ENCODE data around the gene SPOCK1.

Gene SPOCK1

DNA sequence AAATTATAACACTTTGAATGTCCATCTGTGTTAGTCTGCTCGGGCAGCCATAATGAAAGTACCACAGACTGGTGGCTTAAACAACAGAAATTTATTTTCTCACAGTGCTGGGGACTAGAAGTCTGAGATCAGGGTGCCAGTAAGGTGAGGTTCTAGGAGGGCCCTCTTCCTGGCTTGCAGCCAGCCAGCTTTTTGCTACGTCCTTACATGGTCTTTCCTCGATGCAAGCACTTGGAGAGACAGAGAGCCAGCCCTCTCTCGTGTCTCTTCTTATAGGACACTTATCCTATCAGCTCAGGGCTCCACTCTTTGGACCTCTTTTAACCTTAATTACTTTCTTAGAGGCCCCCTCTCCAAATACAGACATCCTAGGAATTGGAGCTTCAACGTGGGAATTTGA, 351.8 kb downstream of the SPOCK1 start:
- DNase-seq (ENCODE audit: low spot score), result no peak

DNA sequence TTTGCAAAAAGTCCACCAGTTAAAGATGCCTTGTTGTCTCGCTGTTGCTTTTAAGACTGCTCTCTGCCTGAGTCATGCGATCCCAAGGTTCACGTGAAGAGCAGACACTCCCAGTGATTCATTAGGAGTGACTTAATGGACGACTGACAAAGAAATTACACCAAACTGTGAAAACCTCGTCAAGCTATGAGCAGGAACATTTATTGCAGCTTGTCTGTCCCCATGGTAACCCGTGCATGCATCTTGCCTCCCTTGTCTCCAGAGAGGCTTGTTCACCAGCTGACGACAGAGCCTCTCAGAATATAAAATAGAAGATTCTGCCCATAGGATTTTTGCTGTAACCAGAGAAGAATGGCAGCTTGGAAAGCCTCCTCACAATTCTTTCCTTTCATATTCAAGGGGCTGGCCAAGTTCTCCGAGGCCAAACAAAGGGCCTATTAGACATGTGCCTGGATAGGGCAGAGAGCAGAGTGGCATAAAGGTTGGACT, 352.7 kb downstream of the SPOCK1 start:
- DNase-seq (ENCODE audit: low spot score), result peak; percentile 67

DNA sequence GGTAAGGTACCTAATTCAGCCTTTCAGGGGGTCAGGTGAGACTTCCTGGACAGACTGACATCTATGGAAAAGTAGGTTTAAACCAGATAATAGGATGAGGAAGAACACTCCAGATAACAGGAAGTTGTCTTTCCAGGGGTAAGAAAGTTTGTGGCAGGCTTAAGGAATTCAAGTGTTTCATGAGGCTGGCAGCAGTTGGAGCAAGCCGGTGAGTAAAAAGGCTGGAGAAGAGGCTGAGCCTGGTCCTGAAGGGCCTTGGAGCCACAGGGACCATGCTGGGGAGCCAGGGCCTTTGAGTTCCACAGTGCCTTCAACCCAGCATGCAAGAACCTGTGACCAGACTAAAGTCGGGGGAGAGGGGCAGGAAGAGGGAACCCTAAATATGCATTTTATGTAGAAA, 353.4 kb downstream of the SPOCK1 start:
- no peak for DNase-seq (ENCODE audit: low spot score)

DNA sequence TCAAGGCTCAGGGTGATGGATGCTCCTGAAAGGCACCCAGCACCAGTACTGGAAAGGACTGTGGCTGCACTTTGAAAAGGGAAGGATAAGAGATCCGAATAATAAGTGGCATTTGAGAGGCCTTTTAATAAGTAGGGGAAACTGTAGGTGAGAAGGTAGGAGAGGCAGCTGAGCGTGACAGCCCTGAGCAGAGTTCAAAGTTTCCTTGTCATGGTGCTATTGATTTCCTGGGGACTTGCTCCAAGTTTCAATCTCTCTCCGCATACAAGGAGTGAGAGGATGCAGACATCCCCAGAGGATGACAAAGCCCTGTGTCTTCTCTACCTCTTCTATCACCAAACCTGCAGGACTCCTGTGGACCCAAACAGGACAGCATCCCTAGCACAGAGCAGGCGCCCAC, 354.5 kb downstream of the SPOCK1 start:
- no peak for DNase-seq (ENCODE audit: low spot score)

DNA sequence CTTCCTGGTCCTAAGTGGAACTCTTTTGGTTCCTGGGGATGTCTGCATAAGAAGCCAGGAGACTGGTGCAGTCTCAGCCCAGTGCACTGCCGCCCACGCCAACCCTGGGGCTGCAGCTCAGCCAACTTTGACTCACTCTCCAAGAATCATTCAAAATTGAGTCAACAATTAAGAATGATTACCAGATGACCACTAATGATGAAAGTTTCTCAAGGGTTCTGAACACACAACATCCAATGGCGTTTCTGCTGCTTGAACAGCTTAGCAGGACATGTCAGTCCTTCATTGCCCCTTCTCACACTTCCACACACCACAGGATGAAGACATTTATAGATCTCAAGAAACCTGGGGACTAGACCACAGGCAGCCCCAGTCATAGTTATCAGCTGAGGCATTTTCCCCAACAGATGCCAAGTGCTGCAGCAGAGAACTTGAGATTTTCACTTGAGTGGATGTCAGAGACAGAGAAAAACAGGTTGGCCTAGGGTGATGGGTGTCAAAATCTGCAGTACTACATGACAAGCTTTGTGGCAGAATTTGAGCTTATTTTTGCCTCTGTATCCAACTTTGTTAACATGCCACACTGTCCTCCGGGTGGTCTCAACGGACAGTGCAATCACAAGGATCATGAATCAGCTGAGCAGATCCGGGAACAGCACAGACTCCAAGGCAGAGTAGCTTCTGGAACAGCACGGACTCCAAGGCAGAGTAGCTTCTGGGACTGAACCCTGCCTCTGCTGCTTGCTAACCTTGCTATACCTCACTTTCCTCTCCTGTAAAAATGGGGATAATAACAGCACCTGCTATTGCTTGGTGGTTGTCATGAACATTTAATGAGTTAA, 356.1 kb downstream of the SPOCK1 start:
- DNase-seq (ENCODE audit: low spot score), result no peak

DNA sequence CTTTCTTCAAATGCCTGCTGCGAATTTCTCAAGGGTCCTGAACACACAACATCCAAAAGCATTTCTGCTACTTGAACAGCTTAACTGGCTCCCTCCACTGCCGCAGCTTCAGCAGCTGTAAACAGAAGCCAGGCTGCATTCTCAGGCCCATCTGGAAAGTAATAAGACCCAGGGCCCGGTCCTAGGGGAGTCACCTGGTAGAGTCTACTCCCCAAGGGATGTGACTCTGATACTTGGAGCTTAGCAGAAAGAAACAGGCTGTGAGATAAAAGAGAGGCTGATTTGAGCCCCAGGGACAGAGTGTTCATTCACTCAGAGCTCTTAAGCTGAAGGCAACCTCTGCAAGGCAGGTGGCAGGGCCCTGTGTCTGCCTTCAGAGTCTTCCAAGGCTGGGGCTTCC, 356.8 kb downstream of the SPOCK1 start:
- DNase-seq (ENCODE audit: low spot score), result no peak

DNA sequence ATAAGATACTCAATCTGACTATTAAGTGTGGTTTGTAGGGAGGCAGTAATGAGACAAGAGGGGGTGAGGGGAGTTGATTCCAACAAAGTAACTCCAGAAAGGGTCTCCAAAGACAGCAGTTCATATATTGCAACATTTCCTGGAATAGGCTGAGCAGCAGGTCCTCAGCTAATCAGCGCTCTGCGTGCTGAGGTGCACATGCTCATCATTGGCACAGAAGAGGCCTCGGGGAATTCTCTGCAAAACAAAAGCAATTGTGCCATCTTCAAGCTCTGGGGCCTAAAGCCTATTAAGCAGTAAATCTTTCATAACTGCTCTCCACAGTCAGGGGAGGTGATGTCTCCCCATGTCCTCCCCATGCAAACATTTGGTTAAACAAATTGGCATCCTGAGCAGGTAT, 357.3 kb downstream of the SPOCK1 start:
- DNase-seq (ENCODE audit: low spot score), result no peak

DNA sequence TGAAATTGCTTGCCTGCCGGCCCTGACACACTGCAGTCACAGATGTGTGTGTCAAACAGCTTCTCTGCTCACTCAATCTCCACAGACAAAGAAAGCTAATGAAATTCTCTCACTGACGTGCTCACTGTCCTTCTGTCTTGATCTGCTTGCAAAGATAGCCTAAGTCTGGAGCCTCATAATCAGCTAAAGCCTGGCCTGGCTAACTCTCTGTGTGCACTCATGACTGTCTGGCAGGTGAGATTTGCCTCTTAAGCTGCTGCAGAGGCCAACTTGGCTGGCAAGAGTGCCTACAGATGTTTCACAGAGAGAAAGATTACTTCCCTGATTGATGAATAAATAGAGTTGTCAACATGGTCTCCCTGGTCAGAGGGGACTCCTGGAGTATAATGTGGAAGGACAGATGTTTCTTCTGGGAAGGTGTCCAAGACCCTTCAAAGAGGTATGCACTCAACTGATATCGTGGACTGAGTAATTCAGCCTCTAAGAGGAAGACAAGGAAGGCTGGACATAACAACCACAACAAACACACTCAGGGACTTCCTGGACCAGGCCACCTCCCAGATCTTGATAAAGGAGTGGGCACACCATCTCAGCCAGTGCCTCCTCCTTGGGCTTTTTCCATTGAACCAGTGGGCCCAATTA, 362.0 kb downstream of the SPOCK1 start:
- DNase-seq (ENCODE audit: low spot score), result no peak

DNA sequence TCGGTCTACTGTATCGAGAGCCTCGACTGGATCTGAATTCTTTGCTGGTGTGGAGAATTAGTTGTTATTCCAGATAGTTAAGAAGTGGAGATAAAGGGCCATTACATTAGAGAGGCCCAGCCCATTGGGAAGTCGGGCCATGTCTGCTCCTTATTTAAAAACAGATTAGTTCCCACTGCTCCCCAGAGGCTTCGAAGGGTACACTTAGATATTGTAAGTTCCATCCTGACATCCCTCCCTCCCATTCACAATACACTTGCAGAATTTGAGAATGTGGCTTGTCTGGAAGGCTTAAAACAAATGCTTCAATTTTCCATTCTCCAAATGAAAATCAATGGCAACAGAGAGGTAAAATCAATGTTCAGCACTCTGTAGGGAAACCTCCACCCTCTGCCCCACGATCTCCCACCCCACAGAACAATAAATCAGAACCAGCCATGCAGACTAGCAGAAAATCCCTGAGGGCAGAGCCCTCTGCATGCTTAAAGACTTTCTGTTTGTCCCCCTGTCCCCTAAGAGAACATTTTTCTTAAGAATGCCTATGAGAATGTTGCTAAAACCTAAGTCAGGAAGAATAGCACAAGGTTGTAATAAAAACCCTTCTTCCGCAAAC, 364.1 kb downstream of the SPOCK1 start:
- DNase-seq (ENCODE audit: low spot score), result no peak

DNA sequence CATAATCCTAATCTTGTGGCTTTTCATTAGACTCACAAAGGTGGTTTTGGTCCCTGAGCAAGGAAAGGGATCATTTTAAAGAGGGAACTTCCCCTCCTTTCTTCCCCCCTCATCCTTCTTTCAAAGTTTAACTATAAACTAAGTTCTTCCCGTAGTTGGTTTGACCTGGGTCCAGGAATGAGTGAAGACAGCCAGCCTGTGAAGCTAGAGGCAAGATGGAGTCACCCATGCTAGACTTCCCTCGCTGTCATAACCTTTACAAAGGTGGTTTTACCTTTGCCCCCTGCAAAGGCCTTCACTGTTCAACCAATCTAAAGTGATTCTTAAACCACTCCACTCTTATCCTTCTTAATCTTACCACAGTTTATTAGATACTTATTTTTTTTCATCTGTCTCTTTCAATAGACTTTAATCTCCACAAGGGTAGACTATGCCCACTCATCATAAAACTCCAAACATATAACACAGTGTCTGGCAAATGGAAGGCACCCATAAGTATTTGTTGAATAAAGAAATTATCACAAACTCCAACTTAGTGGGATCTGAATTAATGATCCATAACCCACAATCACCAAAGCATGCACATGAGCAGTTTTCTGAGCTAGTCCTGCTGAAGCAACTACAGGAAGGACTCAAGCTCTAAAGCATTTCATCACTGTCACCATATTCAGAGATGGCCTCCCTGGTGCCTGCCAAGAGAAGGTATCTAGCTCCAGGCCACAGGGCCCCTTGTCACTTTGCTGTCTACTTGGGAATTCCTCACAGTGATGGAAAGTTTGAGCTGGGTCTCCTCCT, 369.0 kb downstream of the SPOCK1 start:
- no peak for DNase-seq (ENCODE audit: low spot score)

DNA sequence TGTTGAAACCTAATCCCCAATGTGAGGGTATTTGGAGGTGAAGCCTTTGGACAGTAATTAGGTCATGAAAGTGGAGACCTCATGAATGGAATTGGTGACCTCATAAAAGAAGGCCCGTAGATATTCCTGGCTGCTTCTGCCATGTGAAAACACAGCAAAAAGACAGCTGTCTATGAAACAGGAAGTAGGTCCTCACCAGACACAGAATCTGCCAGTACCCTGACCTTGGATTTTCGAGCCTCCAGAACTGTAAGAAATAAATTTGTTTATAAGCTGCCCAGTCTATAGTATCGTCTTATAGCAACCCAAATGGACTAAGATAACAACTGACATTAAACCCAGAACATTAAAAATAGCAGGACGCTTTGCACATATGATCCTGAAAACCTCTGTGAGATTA, 371.1 kb downstream of the SPOCK1 start:
- DNase-seq (ENCODE audit: low spot score), result no peak

DNA sequence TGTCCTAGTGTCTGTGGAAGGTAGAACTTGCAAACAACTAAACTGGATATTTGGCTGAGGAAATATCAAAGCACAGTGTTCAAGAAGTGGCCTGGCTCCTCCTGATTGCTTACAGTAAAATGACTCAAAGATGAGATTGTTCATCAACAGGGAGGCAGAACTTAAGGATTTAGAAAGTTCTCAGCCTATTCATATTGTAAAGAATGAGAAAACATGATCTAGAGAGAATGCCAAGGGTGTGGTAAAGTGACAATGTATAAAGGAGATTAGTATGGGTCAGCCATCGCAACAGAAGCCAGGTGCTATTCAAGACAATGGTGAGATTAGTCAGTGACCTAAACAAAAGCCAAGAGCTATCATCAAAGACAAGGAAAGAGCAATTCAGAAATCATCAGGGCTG, 372.3 kb downstream of the SPOCK1 start:
- DNase-seq (ENCODE audit: low spot score), result no peak

DNA sequence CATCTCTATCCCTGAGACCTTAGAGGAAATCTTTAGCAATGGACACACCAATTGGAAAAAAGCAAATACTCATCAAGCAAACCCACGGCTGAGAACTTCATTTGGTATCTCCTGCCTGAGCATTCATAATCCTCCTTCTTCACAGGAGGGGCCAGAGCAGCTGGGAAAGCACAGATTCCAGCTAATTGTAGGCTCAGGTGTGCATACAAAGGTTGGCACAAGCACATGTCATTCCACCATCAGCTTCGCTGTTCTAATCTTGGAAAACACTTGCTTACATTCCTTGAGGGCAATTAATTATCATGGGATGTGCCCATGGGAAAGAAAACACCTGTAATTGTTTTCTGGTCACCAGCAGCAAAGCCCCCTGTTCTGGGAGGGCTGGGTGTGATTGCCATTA, 376.6 kb downstream of the SPOCK1 start:
- DNase-seq (ENCODE audit: low spot score), result no peak

DNA sequence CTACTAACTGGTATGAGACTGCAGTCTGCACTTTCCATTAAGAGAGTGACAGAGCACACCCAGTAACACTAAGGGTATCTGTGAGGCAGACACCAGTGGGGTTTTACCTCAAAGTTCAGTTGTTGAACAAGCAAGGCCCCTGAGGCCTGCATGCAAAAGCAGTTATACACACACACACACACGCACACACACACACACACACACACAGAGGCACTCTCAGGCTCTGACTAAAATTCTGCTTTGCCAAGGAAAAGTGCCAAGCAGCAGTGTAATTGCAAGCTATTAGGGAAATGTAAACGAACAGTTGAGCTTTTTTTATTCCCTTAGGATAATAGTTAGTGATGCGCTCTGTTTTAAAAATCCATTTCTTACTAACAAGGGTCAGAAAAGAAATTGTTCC, 377.1 kb downstream of the SPOCK1 start:
- no peak for DNase-seq (ENCODE audit: low spot score)

DNA sequence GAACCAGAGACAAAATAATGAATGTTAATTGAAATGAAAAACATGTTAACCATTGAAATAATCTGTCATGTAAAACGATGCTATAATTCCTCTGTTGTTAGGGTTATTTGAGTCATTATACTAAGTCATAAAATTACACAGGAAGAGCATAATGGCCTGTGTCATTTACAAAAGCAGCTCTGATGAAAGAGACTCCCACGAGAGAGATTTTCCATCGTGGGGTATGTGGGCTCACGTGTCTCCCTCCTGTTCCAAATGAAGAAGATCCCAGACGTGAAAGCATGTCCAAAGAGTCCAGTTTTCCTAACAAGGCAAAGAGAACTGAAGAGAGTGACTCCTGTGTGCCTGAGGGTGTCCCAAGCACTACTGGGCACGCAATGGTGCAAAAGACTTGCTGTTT, 379.8 kb downstream of the SPOCK1 start:
- DNase-seq (ENCODE audit: low spot score), result no peak

DNA sequence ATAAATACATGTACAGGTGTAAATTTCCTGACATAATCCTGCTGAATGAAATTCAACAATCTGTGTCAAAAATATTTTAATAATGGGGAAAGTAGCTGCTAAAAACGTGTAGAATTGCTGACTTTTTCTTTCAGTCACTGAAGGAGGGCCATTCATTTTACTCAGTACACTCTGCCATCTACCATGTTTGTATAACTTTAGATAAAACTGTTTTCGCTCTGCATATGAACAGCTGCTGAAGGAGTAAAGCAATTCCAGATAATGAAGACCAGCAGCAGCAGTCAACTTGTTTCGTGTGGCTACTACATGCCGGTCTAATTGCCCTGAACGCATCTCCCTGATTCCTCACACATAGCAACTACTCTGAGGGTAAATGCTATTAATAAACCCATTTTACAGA, 380.5 kb downstream of the SPOCK1 start:
- no peak for DNase-seq (ENCODE audit: low spot score)

DNA sequence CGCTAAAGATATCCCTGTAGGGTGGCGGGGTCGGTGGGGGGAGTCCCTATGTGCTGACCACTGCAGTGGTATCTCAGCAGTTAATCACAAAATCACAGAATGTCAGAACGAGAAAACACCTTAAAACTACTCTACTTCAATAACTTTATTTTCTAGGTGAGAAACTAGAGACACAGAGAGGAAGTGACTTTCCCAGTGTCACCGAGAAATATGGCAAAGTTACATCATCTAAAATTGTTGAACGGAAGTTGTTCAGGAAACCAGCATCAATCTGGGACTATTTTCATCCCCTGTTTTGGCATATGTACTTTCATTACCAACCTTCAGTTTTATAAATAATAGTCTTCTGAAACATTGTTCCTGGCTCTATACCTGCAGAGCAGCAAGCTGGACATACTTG, 384.0 kb downstream of the SPOCK1 start:
- no peak for DNase-seq (ENCODE audit: low spot score)

DNA sequence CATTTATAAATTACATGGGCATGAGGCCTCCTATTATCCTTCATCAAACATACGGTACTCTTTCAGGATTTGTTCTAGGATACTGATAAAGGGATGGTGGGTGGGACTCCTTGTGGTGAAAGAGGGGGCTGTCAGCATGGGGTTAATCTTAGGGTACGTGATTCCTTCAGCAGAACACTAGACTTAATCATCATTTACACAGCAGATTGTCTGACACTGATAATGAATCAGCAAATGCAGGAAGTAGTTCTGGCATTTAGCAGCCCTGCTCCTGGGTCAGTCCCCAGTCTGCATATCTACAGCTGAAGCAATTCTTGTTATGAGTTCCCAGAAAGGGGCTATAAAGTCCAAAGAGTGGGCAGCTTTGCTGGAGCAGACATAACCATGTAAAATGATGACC, 384.6 kb downstream of the SPOCK1 start:
- no peak for DNase-seq (ENCODE audit: low spot score)

DNA sequence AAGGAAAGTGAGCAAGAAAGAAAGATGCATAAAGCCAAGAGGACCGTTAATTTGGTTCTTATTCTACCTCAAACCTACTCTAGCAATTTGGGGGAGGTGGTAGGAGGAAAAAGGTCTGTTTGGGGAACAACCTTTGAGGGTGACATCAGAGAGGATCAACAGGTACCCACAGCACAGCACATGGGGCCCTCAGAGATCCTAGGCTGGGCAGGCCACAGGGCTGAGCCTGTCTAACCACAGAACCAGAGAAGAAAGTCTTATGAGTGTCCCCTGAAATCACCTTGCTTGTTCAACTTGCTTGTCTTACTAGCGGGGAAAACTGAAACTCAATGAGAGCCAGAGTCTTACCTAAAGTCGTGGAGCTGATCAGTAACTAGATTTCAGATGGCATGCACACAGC, 385.2 kb downstream of the SPOCK1 start:
- DNase-seq (ENCODE audit: low spot score), result no peak

DNA sequence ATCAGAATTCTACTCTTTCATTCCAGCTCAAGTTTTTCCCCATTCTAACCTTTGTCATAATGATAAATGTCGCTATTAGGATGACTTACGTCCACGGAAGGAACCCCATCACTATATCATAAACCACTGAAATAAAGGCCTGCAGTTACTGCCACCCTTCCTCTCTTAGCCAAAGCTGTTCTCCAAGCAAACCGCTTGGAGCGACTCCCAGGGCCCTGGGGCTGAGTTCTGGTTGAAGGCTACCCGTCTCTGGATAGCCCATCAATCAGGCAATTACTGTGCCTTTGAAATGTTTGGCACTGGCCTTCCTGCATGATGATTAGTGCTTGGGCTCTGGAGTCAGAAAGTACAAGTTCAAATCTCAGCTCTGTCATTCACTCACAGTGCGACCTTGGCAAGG, 386.0 kb downstream of the SPOCK1 start:
- no peak for DNase-seq (ENCODE audit: low spot score)

DNA sequence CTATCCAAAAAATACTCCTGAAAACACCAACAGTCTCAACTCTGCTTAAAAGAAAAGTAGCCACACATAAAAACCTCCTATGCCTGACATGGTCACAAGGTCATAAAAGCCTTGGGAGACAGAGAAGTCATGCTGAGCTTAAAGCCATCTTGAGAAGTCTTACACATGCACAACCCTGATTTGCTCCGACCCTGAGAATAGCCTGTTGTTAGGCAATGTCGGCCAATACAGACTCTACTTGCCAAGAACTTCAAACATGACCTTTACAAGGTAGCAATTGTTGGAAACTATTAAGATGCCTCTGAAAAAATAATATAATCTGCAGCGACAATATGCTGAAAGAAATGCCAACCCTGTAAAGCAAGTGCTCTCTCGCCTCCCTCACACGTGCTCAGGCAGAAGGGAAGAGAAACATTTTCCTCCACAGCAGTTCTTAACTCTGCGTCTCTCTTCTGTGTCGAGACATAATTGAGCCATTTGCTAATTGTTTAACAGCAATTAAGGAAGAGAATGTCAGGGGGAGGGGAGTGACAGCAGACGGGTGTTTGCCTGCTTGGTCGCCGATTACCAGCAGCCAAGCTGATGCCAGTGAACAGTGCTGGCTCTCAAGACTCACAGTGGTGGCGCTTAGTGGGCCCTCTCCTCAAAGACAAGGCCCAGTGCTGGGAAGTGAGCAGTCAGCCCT, 393.6 kb downstream of the SPOCK1 start:
- no peak for DNase-seq (ENCODE audit: low spot score)

DNA sequence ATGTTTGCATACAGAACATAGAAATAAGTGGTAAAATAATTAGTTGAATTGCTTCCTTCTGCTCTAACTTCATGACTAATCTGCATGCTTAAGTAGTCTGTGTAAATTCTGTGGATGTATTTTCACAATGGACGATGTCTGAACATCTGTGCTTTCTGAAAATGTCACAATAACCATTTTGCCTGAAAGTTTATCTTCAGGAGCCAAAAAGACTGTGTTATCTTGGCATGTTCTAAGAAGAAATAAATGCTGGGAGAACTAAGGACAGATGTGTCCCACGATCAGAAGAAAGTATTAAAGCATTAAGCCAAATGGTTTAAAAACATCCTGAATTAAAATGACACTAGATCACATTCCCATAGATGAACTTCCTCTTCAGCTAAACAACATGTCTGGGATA, 397.6 kb downstream of the SPOCK1 start:
- DNase-seq (ENCODE audit: low spot score), result no peak
